ENCODE results near the gene ULBP2.
"Not testable (repeated sequence)": the region's sequence is repeated elsewhere in the genome, so short reads cannot be mapped to it uniquely, and the experiment has no call there.

The ULBP2 gene

GRCh38 chr6:149951626-149952025 lies 9.8 kb downstream of the ULBP2 start:
- no peak for DNase-seq

GRCh38 chr6:149953390-149953789 lies 11.6 kb downstream of the ULBP2 start:
- DNase-seq, result not testable (repeated sequence)

- DNase-seq, result not testable (repeated sequence)
Measured at GRCh38 chr6:149953934-149954327, 12.1 kb downstream of the ULBP2 start.

GRCh38 chr6:149954328-149954983 lies 12.6 kb downstream of the ULBP2 start:
- not testable (repeated sequence) for DNase-seq

- not testable (repeated sequence) for DNase-seq
Measured at GRCh38 chr6:149954984-149955653, 13.3 kb downstream of the ULBP2 start.

GRCh38 chr6:149955654-149956317 lies 14.0 kb downstream of the ULBP2 start:
- not testable (repeated sequence) for DNase-seq

- DNase-seq, result not testable (repeated sequence)
Measured at GRCh38 chr6:149958124-149958523, 16.3 kb downstream of the ULBP2 start.

- not testable (repeated sequence) for DNase-seq
Measured at GRCh38 chr6:149959806-149960205, 18.0 kb downstream of the ULBP2 start.

- DNase-seq, result no peak
Measured at GRCh38 chr6:149960488-149960887, 18.7 kb downstream of the ULBP2 start.

- DNase-seq, result peak; percentile 10
Measured at GRCh38 chr6:149961728-149962425, 20.1 kb downstream of the ULBP2 start.

GRCh38 chr6:149962461-149963211 lies 20.8 kb downstream of the ULBP2 start:
- no peak for DNase-seq

GRCh38 chr6:149963212-149963461 lies 21.3 kb downstream of the ULBP2 start:
- DNase-seq, result peak; percentile 67

- peak; percentile 90 for DNase-seq
Measured at GRCh38 chr6:149963462-149964307, 21.9 kb downstream of the ULBP2 start, which contains the start of gene ULBP1. TSS of gene ULBP1 (plus strand) at chr6:149963943. CDS start at chr6:149964050, 107 bp downstream.

- DNase-seq, result peak; percentile 34
Measured at GRCh38 chr6:149964308-149965193, 22.7 kb downstream of the ULBP2 start.

- peak; percentile 44 for DNase-seq
Measured at GRCh38 chr6:149965194-149966020, 23.6 kb downstream of the ULBP2 start.

- DNase-seq, result not testable (repeated sequence)
Measured at GRCh38 chr6:149966319-149966718, 24.5 kb downstream of the ULBP2 start.

GRCh38 chr6:149967591-149967990 lies 25.8 kb downstream of the ULBP2 start:
- no peak for DNase-seq

- DNase-seq, result not testable (repeated sequence)
Measured at GRCh38 chr6:149967999-149968398, 26.2 kb downstream of the ULBP2 start.

- not testable (repeated sequence) for DNase-seq
Measured at GRCh38 chr6:149968909-149969308, 27.1 kb downstream of the ULBP2 start.

GRCh38 chr6:149969635-149970034 lies 27.8 kb downstream of the ULBP2 start:
- no peak for DNase-seq

All from NCI-H1105 treated with DMSO at 0.1 percent for 48 hours (cell line).